GM18520 (cell line): ENCODE results near the gene EFCAB6.

Experiments used
- ATAC-seq: cut with Tn5 transposase; IDR thresholded peaks from one replicate; pipeline ENCODE4 v1.9.1; 2021; ENCODE audit not compliant: unreplicated experiment

Gene EFCAB6

DNA sequence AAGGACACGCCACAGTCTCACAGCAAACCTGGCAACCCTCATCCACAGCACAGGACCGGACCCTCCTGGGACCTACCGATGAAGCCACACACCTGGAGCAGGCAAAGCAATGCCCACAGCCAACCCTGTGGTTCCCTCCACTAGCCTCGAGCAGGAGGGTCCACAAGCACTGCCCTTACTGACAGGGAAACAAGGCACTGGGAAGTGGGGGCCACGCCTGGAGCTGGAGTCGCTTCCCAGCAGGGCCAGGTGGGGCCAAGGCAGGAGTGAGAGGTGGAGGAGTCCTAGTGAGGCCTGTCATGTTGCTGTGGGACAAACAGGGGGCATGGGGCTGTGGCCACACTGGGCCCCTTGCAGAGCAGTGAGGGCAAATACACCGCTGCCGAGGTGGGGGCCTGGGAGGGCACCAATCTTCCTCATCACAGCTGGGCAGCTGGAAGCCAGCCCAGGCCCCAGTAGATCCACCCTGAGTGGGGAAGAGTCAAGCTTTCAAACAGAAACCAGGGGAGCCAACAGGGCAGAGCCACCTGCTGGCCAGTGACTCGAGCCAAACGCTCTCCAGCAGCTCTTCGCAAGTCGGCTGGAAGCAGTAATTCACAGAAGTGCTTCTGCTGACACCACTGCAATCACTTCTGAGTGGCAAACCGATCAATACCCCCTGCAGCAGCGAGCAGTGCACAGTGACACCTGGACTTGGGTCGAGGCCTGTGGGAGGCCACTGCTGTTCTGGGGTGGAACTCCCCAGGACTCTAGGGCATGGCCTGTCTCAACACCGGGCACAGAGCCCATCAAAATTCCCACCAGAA lies 36.5 kb upstream of the EFCAB6 start:
- ATAC-seq, result no peak

DNA sequence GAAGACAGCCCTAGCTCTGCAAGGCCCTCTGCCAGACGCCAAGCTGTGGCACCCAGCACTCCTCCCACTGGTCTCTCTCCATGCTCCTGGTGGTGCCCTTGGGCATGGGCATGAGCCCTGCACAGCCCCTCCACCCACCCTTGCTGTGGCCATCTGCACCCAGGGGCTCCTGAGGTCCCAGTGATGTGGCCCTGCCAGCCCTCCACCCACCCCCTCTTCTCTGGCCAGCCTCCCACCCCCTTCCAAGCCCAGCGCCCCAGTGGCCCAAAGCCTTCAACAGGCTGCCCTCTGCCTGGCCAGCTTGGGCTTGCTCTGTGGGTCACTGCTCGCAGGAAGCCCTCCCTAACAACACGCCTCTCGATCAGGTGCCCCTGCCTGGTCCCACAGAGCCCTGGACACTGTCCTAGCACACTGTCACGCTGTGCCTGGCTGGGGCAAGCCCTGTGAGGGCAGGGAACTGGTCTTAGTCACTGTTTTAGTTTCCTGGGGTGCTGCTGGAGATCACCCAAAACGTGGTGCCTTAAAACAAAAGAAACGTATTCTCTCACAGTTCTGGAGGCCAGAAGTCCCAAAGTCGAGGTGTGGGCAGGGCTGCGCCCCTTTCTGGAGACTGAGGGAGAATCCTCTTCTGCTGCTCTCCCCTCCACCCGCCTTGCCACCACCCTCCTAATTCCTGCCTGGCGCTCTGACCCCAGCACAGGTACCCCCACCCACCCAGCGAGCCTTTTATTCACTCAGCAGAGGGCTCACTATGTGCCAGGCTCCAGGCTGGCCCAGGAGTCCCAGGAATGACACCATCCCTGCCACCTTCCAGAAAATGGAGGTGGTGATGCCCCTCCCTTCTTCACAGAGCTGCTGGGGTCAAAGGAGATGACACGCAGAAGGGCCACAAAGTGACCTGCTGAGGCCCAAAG lies 35.5 kb upstream of the EFCAB6 start:
- ATAC-seq, result no peak

DNA sequence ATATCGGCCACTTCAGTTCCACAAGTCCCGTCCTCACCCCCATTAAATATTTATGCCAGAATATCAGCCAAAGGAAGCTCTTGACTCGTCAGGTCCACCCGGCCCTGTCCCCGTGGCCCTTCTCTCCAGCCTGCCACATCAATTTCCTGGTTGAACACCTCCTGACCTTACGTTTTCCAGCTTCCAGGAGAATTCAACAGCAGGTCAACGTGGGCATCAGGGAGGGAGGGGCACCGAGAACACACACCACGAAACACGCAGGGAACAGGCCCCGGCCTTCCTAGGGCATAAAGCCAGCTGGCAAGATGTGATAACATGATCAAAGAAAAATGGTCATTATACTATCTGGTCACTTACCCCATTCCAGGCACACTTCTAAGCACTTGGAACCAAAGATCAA lies 34.9 kb upstream of the EFCAB6 start:
- no peak for ATAC-seq

DNA sequence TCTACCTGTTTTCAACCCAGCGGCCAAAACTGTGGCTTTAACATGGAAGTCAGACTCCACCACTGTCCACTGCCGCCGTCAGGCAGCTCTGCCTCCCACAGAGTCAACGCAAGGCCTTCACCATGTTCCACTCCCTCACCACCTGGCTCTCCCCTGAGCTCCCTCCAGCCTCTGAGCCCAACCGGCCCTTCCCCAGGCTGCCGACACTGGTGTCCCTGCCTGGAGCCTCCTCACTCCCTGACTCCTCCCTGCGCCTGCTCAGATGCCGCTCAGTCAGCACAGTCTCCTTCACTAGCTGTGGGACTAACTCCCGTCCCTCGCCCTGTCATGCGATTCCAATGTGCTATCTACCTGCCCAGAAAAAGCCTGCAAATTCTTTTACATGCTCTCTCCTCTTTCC lies 33.9 kb upstream of the EFCAB6 start:
- no peak for ATAC-seq

DNA sequence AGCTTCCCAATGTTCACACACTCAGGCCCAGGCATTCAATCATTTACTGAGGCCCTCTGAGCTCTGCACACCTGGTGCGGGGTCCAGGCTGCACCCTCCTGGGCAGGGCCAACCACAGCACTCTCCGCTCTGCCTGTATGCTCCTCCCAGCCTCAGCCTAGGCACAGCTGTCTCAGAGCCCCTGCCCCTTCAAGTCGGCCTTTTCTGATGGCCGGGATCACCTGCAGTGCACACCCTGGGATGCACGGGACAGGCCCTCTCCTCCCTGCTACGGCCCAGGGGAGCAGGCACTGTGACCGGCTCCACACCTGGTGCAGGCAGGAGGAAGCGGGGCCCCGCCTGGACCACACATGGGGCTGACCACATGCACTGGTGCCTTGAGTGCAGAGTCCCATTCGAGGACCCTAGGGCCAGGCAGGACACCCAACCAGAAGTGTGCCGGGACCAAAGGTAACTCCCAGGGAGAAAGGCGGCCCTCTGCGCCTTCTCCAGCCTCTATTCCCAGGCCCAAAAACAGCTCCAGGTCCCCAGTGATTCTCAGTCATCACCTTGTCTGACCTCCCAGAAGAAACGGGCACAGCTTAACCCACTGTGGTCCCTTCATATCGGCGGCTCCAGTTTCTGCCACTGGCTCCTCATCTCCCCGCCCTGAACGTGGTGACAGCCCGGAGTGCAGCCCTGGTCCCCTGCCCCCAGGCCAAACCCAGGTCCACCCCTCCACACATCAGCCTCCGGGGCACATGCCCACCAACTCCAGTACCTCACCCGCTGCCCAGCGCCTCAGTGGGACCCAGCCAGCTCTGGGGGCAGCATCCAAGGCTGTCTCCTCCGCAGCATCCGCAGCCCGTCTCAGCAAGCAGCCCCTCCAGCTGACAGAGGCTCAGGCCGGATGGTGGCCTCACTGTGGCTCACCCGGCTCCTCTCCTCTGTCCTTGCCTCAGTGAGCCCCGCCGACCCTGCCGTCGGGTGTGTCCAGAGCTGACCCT lies 32.7 kb upstream of the EFCAB6 start:
- no peak for ATAC-seq

- ATAC-seq, result no peak
These were observed 31.9 kb upstream of the EFCAB6 start for GRCh38 chr22:43843783-43844530.

GRCh38 chr22:43841742-43842141 lies 29.6 kb upstream of the EFCAB6 start:
- ATAC-seq, result no peak

GRCh38 chr22:43840851-43841250 lies 28.7 kb upstream of the EFCAB6 start:
- ATAC-seq, result no peak

GRCh38 chr22:43840431-43840830 lies 28.3 kb upstream of the EFCAB6 start:
- ATAC-seq, result no peak

DNA sequence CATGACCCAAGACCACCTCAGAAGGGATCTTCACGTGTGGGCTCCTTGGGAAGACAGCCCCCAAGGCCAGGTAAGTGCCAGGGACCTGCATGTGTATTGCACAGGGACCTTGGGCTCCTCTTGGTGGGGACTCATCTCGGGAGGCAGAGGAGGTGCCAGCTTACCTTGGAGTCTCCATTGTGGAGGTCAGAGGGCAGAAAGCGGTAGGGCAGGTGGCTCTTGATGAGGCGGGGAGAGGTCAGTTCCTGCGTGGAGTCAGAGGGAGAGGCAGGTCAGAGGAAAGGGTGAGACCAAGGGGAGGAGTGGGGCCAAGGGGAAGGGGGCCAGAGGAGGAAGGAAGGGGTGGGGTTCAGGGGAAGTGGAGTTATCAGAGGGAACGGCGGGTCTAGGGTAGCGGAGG lies 27.7 kb upstream of the EFCAB6 start:
- no peak for ATAC-seq

DNA sequence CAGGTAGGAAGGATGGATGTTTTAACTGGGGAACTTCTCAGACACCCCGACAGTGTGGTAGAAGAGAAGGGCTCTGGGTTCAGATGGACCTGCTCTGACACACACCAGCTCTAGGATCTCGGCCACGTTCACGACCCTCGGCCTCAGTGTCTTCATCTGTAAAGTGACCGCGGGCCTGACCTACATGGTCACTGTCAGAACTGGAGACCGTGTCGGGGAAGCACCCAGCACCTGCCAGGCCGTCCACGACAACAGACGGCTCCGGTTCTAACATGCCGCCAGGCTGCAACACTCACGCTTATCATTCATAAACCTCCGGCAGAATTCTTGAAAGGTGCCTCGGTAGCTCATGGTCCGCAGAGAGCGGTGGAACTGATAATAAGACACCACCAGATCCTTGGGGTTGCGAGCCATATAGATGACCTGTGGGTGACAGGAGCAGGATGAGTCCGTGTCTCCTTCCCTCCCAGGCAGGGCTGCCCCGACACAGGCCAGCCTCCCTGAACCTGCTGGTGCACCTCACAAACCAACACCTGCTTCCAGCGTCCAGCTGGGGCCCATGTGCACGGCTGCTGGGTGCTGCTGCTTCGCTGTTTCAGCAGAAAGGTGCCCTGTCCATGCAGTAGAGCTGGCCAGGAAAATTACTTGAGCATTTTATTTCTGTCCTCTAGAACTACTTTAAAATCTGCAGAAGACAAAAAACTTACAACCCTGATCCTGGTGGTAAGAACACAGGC lies 26.6 kb upstream of the EFCAB6 start:
- no peak for ATAC-seq

DNA sequence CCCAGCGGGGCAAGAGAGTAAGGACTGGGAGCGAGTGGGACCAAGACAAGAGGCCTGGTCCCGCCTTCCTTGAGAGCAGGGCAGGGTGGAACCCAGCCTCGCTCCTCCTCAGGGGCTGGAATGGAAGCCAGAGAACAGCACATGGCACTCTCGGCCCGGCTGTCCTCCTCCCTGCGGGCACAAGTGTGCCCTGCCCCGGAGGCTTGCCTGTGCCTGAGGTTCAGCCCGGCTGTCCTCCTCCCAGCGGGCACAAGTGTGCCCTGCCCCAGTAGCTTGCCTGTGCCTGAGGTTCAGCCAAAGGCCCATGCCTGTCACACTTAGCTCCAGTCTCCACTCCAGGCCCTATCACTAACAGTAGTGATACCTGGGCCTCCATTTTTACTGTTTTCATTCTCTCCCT lies 26.1 kb upstream of the EFCAB6 start:
- no peak for ATAC-seq

DNA sequence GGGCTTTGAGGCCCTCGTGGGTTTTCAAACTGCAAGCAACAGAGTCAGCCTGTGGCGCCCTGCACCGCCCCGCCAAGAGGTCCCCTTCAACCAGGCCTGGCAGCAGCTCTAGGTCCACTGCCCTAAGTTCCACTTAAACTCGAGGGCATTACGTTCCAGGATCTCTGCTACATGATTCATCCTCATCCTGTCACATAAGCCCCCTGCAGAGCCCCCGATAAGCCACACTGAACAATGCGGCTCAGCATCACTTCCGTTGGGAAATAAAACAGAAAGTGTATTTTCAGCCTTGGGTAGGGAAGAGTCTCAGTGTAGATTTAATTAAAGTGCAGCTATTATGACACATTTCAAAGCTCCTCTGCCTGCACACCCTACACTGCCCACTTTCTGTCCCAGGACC lies 25.6 kb upstream of the EFCAB6 start:
- no peak for ATAC-seq

DNA sequence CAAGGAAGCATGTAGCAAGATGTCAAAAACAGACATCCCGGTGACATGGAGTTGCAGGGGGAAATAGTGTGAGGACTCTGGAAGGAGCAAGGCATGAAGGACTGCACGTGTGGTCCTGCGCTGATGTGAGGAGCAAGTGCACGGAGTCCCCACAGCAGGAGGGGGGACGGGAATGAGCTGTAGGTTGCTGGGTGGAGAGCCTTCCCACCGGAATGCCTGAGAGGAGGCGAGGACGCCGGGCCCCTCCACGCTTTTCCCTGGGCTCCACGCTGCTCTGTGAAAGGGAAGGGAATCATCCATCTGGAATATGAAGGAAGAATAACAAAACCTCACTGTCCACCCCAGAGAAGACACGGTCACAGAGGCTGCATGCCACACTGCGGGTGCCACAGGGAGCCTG lies 23.6 kb upstream of the EFCAB6 start:
- no peak for ATAC-seq

DNA sequence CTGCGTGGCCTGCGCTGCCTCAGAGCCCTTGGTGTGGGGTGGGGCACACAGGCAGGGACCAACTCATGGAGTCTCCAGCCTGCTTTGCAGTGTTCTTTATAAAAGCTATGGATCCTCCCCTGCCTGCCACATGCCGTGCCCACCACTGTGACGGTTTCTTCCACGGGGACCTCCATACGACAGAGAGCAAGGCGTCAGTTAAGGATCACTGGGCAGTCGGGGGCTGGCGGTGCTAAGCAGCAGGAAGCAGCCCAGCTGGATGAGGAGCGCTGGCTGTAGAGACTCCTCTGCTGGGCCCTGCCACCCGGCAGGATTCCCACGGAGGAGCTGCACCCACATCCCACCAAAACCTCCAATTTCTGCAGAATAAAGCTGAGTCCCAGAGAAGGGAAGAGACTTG lies 23.1 kb upstream of the EFCAB6 start:
- ATAC-seq, result no peak

- no peak for ATAC-seq
These were observed 21.5 kb upstream of the EFCAB6 start for GRCh38 chr22:43833286-43834240.

- ATAC-seq, result no peak
These were observed 20.5 kb upstream of the EFCAB6 start for GRCh38 chr22:43832393-43833265.
